GM19240 (cell line): ENCODE measurements around the gene LPAR4.
"Not testable (repeated sequence)": the region's sequence is repeated elsewhere in the genome, so short reads cannot be mapped to it uniquely, and the experiment has no call there.

Experiments used
- DNase-seq: peaks from one replicate; pipeline ENCODE4 v3.0.0; 2011; ENCODE audit warnings: low spot score; ENCODE audit not compliant: insufficient read length

The LPAR4 gene

GRCh38 chrX:78747489-78747888 lies at the start of gene LPAR4:
LPAR4 (plus strand) TSS chrX:78747720; CDS start chrX:78754870, 7,150 bp downstream.
- DNase-seq = no peak

DNA sequence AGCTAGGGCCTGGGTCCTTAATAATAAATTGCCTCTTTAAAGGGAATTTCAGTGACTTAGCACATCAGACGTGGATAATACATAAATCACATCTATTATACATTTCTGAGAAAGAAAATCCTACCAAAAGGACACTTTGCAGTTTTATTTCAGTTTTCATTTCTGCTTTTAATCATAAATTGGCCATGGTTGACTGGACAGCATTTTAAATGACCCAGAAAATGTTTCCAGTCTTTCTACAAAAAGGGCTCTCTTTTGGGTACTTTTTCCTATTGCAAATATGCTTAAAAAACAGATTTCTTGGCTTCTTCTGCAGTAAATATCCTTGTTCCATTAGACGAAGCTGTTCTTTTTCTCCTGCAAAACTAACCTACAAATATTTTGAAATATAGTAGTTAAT lies 41.4 kb upstream of the LPAR4 start:
- no peak for DNase-seq

- DNase-seq = no peak
Observed at GRCh38 chrX:78708262-78708661, 39.3 kb upstream of the LPAR4 start.

DNA sequence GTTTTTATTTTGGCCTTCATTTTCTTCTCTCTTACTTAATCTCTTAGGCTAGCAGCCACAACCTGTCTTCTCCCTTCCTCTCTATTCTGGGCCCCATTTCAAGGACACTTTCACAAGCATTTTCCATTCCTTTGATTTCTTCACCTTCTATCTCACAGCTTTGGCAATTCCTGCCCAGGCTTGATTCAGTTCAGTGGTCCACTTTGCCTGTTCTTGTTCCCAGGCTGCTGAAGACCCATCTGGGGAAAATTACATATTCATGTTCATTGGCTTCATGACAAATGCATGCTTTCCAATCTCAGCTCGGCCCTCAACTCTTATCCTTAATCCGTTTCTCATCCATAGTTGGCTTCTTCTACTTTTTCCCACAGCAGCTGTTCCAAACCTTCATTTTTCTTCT lies 38.7 kb upstream of the LPAR4 start:
- no peak for DNase-seq

DNA sequence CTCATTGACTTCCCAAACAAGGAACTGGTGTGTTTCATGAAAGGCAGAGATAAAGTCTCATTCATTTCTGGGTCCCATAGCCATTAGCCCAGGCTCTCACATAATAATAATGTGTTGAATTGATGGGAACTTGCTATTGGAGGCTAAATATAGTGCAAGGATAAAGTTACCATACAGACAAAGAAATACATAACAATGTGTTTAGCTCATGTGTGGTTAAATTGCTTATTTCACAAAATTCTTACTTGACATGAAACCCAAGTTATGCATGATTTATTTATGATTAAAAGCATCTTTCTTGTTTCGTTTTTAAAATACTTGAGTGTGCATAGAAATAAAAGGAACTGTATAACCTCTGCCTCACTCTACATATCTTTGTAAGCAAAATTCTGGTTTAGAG lies 37.3 kb upstream of the LPAR4 start:
- DNase-seq = no peak

DNA sequence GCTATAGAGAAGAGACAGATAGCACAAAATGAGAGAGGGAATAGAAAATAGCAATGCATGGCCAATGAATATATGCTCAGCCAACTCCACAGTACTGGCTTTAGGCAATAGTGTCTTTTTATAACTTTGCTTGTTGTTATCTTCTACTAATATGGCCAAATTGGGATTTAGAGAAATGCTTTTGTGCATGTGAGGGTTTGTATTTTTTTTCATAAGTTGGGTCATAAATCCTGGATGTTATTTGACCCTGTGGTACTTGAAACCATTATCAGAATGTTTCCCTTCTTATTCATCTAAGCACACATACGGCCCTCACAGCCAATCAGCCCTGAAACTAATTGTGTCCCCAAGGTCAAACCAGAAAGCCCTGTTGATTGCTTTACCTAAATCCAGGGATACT lies 35.2 kb upstream of the LPAR4 start:
- DNase-seq = no peak

DNA sequence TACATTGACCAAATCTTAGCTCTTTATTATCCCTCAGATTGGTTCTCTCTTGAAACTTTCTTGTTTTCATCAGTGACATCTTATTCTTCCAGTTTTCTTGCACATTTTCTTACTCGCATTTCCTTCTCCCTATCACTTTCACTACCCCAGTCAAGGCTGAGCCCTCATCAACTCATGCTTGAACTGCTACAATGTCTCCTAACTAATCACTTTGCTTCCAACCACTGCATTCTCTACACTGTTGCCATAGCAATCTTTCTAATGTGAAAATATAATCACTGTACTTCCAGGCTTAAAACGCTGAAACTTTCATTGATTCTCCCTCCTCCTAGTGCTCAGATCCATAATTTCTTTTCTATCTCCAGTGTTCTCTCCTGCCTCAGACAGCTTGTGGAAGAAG lies 22.2 kb upstream of the LPAR4 start:
- DNase-seq = no peak

- no peak for DNase-seq
Observed at GRCh38 chrX:78746496-78746895, 1.0 kb upstream of the LPAR4 start.

DNA sequence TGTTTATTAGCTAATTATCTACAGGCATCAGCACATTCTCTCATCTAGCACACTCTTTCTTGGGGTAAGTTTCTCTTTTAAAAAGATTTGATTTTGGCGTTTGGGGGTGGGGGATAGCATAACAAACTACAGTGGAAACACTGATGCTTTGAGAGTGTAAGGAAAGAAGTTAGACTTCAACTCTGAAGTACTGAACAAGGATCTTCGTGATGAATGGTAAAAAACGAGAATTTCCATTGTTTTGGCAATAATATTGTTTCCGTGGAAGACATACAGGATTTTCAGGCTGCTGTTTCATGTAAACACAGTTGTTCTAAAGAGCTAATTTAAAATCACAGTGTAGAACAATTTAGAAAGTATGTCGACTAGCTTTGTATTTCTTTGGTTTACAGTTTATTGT lies 451 bp downstream of the LPAR4 start:
- no peak for DNase-seq

DNA sequence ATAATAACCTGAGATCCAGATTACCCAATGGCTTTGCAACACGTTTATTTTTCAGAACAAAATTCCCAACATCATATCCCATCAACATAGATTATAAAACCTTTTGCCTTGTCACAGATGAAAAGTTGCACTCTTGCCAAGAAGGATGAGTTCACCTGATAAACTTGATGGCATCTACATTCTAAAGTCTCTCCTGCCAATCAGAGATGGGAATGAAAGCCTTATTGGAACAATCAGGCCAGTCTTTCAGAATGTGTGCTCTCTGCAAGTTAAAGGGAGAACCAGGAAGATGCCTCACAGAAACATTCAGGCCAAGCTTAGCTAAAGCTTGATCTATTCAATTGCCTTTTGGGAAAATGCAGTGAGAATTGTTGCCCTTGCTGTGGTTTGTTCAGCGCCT lies 1.3 kb downstream of the LPAR4 start:
- DNase-seq = no peak

- DNase-seq = no peak
Observed at GRCh38 chrX:78753571-78753970, 6.1 kb downstream of the LPAR4 start.

GRCh38 chrX:78754917-78755316 lies 7.4 kb downstream of the LPAR4 start:
- DNase-seq = peak; percentile 3

- DNase-seq = no peak
Observed at GRCh38 chrX:78759081-78759480, 11.6 kb downstream of the LPAR4 start.

DNA sequence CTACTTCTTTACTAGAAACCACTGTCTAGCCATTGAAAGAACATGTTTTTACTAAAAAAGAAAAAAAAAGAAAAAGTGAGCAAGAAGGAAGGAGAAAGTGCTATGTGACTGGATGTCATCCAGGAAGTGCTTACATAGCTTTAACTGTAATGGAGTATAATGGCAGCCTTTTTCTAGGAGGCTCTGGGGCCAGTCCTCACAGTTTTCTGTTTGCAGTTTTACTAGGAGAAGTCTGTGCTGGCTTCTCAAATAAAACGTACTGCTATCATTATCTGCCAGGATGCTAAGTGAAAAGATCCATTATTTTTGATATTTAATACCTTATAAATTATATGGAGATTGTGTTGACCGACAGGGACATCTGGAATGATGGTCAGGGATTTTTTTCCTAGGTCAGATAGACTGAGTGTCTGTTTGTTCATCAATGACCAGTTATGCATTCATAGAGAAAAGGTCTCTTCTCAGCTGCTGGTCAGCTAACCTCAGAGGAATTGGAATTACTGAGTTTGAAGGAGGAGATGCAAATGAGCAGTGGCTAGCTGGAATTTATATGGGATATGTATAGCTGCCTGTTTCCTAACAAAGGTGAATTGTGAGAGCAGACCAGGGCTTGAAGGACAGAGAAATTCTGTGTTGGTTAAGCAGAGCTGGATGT lies 21.7 kb downstream of the LPAR4 start:
- DNase-seq = no peak

GRCh38 chrX:78769946-78770345 lies 22.4 kb downstream of the LPAR4 start:
- no peak for DNase-seq

DNA sequence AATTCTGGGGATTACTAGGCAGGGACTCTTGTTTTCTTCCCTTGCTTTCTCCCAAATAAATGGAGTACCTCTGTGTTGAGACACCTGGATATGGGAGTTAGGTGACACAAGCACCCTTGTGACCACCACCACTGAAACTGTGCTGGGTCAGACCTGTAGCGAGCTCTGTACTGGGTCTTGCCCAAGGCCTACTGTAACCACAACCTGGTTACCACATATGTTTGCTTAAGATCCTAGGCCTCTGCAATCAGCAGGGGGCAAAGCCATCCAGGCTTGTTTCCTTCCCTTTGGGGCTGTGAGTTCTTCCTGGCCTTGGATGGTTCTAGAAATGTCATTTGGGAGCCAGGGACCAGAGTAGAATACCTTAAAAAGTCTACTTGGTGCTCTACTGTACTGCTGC lies 49.4 kb downstream of the LPAR4 start:
- no peak for DNase-seq

- DNase-seq = no peak
Observed at GRCh38 chrX:78800114-78800513, 52.6 kb downstream of the LPAR4 start.

- no peak for DNase-seq
Observed at GRCh38 chrX:78800694-78801093, 53.2 kb downstream of the LPAR4 start.

DNA sequence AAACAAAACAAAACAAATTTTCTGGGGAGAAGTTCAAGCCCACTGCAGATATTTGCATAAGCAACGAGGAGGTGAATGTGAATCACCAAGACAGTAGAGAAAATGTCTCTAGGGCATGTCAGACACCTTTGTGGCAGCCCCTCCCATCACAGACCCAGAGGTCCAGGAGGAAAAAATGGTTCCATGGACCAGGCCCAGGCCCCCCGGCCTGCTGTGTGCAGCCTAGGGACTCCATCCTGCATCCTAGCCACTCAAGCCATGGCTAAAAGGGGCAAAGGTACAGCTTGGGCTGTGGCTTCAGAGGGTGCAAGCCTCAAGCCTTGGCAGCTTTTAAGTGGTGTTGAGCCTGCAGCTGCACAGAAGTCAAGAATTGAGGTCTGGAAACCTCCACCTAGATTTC lies 54.0 kb downstream of the LPAR4 start:
- DNase-seq = no peak

- DNase-seq = not testable (repeated sequence)
Observed at GRCh38 chrX:78802526-78802925, 55.0 kb downstream of the LPAR4 start.
